SU-DHL-6 (cell line): ENCODE results near the gene SPEG.

Source experiments
- CTCF ChIP-seq: fragments of 200-600 bp; sonication (generic); IDR thresholded peaks from one replicate; pipeline ENCODE4 v1.5.1; 2017; ENCODE audit warnings: antibody characterized with exemption, mild to moderate bottlenecking, low read length, moderate library complexity; ENCODE audit not compliant: insufficient read depth, poor library complexity, severe bottlenecking
- EZH2phosphoT487 ChIP-seq: fragments of 200-600 bp; sonication (generic), shearing (Covaris generic); conservative IDR thresholded peaks from 2 replicates; pipeline ENCODE4 v1.6.1; 2018; ENCODE audit warnings: mild to moderate bottlenecking, antibody characterized with exemption, low read length, moderate library complexity, mixed read lengths

DNA sequence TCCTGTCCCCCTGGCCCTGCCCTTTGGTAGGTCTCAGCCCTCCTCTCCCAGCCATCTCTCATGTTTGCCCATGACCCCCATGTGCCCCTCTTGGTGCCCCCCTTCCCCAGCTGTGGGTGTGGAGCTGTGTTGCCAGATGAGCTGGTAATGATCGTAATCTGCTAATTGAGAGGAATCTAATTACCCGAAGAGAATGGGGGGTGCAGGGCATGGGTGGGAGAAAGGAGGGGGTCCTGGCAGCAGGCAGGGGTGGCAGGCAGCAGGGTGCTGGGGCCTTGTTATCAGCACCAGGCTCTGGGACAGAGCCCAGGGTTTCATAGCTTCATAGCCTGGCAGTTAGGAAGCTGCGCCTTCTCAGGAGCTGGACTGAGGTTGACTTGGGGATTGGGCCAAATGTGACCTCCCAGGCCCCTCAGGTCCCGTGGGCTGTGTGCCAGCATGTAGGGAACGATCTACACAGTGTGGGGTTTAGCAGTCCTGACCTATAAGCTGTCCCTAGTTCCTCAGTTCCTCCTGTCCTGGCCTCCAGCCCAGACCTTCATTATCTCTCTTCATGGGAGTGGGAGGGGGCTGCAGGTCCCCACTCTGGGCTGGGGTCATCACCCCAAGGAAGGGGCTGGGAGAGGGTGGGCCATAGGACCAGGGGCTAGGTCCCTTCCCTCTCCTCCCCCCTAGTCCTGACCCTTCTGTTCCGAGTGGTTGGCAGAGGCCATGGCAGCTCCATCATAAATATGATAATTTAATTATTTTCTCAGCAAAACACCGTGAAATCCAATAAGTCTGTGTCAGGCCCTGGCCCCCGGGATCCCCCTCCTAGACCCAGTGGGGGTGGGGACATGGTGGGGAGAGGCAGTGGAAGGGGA lies 73.2 kb downstream of the SPEG start:
- TF ChIP-seq CTCF (no peak), EZH2phosphoT487 (no peak)
